Activated CD8-positive, alpha-beta T cell treated with anti-CD3 and anti-CD28 coated beads for 36 hours (primary cell): ENCODE data around the gene MNX1. TPM values are rescaled to one million over a fixed set of nuclear protein-coding genes. Genes with fewer than 3 reads are reported as not detected.

ENCODE experiments used
- ATAC-seq: fragments of 200-7000 bp; cut with Tn5 transposase; one replicate; pipeline ENCODE4 v1.10.0; 2021; ENCODE audit warnings: mild to moderate bottlenecking, moderate library complexity
- CTCF ChIA-PET: fragments of 350-600 bp; sonication (Branson Sonifier 250); formaldehyde crosslinking; loops from one replicate; lab custom pipeline; 2021; ENCODE audit warnings: antibody characterized with exemption; lab: Charles Lee
- POLR2A ChIA-PET: fragments of 350-600 bp; sonication (Branson Sonifier 250); formaldehyde crosslinking; loops from one replicate; lab custom pipeline; 2021; ENCODE audit warnings: antibody characterized with exemption; lab: Charles Lee
- DNase-seq: peaks from one replicate; pipeline ENCODE4 v3.0.0-alpha.2; 2020
- H3K27ac Mint-ChIP-seq: one replicate; pipeline ENCODE4 v1.8.0; 2021; ENCODE audit warnings: mild to moderate bottlenecking, mixed read lengths
- H3K27me3 Mint-ChIP-seq: one replicate; pipeline ENCODE4 v1.8.0; 2021; ENCODE audit warnings: mixed read lengths
- H3K36me3 Mint-ChIP-seq: one replicate; pipeline ENCODE4 v1.8.0; 2021; ENCODE audit warnings: low read depth, mixed read lengths
- H3K4me1 Mint-ChIP-seq: one replicate; pipeline ENCODE4 v1.8.0; 2021; ENCODE audit warnings: low read depth, mixed read lengths
- H3K4me3 Mint-ChIP-seq: one replicate; pipeline ENCODE4 v1.8.0; 2021; ENCODE audit warnings: mild to moderate bottlenecking, moderate library complexity, mixed read lengths
- H3K9me3 Mint-ChIP-seq: one replicate; pipeline ENCODE4 v1.8.0; 2021; ENCODE audit warnings: mixed read lengths
- CTCF ChIP-seq: fragments of 200-600 bp; IDR thresholded peaks from one replicate; pipeline ENCODE4 v1.8.0; 2022; ENCODE audit warnings: antibody characterized with exemption, mild to moderate bottlenecking
- intact Hi-C: fragments of 100-400 bp; cut with micrococcal nuclease; formaldehyde crosslinking; loops from one replicate; pipeline ENCODE4 v1.10.0; 2022
- total RNA-seq, 2 experiments: library from RNA; stranded (reverse); gene quantifications; one replicate each; pipeline ENCODE4 v1.2.3, GENCODE V29; 2021

Gene MNX1
- total RNA-seq, 2 experiments from 2014 or later, result not detected

GRCh38 chr7:157019718-157020451 lies 9.4 kb upstream of the MNX1 start:
- DNase-seq (no peak), ATAC-seq (no peak)
- H3K27ac Mint-ChIP-seq, result no peak overlapping the region
- intact Hi-C loops, result loop anchor here (10.0 kb wide), 1 partner anchor 1215 kb away; no protein-coding TSS in a partner anchor
- POLR2A ChIA-PET, result interaction anchor here (0.6 to 1.0 kb wide), 4 partner anchors 9 to 245 kb away, joined by 3 to 5 read pairs (median 4); partner anchors contain the start of gene MNX1
- no peaks in the 10 kb centered on the region for H3K36me3 Mint-ChIP-seq
- TF ChIP-seq CTCF, result no peak
- no peak overlapping the region for H3K4me3 Mint-ChIP-seq
- H3K4me1 Mint-ChIP-seq, result peaks cover 24% of the 10 kb centered on the region
- CTCF ChIA-PET, result no interaction called here
- H3K9me3 Mint-ChIP-seq, result no peaks in the 10 kb centered on the region
- H3K27me3 Mint-ChIP-seq, result peaks cover 73% of the 10 kb centered on the region

GRCh38 chr7:157018997-157019608 lies 8.6 kb upstream of the MNX1 start:
- H3K27me3 Mint-ChIP-seq, result peaks cover 74% of the 10 kb centered on the region
- no peaks in the 10 kb centered on the region for H3K9me3 Mint-ChIP-seq
- ChIA-PET POLR2A (interaction anchor here (0.7 to 1.0 kb wide), 3 partner anchors 13 to 246 kb away, joined by 3 to 4 read pairs (median 3); no protein-coding TSS in a partner anchor), CTCF (interaction anchor here (0.9 to 1.1 kb wide), 2 partner anchors 15 to 49 kb away, joined by 3 to 4 read pairs; no protein-coding TSS in a partner anchor)
- intact Hi-C loops, result loop anchor here (10.0 kb wide), 1 partner anchor 1214 kb away; no protein-coding TSS in a partner anchor
- no peak for DNase-seq
- no peaks in the 10 kb centered on the region for H3K36me3 Mint-ChIP-seq
- peak overlapping the region; percentile 63 for H3K4me3 Mint-ChIP-seq
- no peak overlapping the region for H3K27ac Mint-ChIP-seq
- H3K4me1 Mint-ChIP-seq, result peaks cover 24% of the 10 kb centered on the region
- no peak for TF ChIP-seq CTCF
- ATAC-seq, result no peak

- Mint-ChIP-seq H3K27me3 (peaks cover 76% of the 10 kb centered on the region), H3K36me3 (no peaks in the 10 kb centered on the region), H3K27ac (no peak overlapping the region), H3K4me1 (peaks cover 24% of the 10 kb centered on the region), H3K4me3 (peak overlapping the region; percentile 63), H3K9me3 (no peaks in the 10 kb centered on the region)
- ATAC-seq (no peak), DNase-seq (no peak)
- intact Hi-C loops, result loop anchor here (10.0 kb wide), 1 partner anchor 1214 kb away; no protein-coding TSS in a partner anchor
- no peak for TF ChIP-seq CTCF
- ChIA-PET POLR2A (interaction anchor here (0.9 kb wide), 1 partner anchor 21 kb away, joined by 3 read pairs; no protein-coding TSS in a partner anchor), CTCF (interaction anchor here (0.9 to 1.1 kb wide), 2 partner anchors 14 to 48 kb away, joined by 3 to 4 read pairs; no protein-coding TSS in a partner anchor)
Measured at GRCh38 chr7:157018328-157018996, 8.0 kb upstream of the MNX1 start.

GRCh38 chr7:157017603-157018327 lies 7.3 kb upstream of the MNX1 start:
- no peaks in the 10 kb centered on the region for H3K9me3 Mint-ChIP-seq

More at GRCh38 chr7:157017603-157018327, 7.3 kb upstream of the MNX1 start:
- Mint-ChIP-seq H3K4me3 (no peak overlapping the region), H3K36me3 (no peaks in the 10 kb centered on the region), H3K4me1 (peaks cover 24% of the 10 kb centered on the region), H3K27me3 (peaks cover 76% of the 10 kb centered on the region), H3K27ac (no peak overlapping the region)
- intact Hi-C loops, result loop anchor here (10.0 kb wide), 1 partner anchor 1213 kb away; no protein-coding TSS in a partner anchor
- no peak for ATAC-seq
- no peak for DNase-seq
- no peak for TF ChIP-seq CTCF
- ChIA-PET POLR2A (no interaction called here), CTCF (interaction anchor here (0.9 kb wide), 1 partner anchor 13 kb away, joined by 3 read pairs; no protein-coding TSS in a partner anchor)
